ENCODE data around the gene EXOC3L2.

- no peak for TF ChIP-seq POLR2A (IDR thresholded peaks at IDR 0.05)
- TF ChIP-seq CTCF (IDR thresholded peaks at IDR 0.05): no peak
- no peak for TF ChIP-seq EP300 (IDR thresholded peaks at IDR 0.05)
Measured at GRCh38 chr19:45200568-45200967, 44.6 kb downstream of the EXOC3L2 start.
